Caki2 (cell line): ENCODE data around the gene FAM20C. TPM values are rescaled to one million over a fixed set of nuclear protein-coding genes. Genes with fewer than 3 reads are reported as not detected.

Experiments used
- DNase-seq: peaks from one replicate; pipeline ENCODE4 v3.0.0-alpha.2; 2015; ENCODE audit warnings: low read depth
- in situ Hi-C: cut with HindIII; loops from 2 replicates; pipeline ENCODE4 v1.10.0; 2016; ENCODE audit warnings: low sequenced_read_pairs, low pct_unique_long_range_greater_than_20kb, mixed read lengths
- total RNA-seq: library from RNA; depleted of rRNA; stranded (reverse); fragments of >200 nt; shearing (Covaris generic); gene quantifications from 2 replicates; pipeline ENCODE4 v1.2.3, GENCODE V29; 2014; ENCODE audit warnings: low replicate concordance; rRNA removed

Gene FAM20C
- total RNA-seq, 1 experiment from 2014 or later, result 28.8 TPM

DNA sequence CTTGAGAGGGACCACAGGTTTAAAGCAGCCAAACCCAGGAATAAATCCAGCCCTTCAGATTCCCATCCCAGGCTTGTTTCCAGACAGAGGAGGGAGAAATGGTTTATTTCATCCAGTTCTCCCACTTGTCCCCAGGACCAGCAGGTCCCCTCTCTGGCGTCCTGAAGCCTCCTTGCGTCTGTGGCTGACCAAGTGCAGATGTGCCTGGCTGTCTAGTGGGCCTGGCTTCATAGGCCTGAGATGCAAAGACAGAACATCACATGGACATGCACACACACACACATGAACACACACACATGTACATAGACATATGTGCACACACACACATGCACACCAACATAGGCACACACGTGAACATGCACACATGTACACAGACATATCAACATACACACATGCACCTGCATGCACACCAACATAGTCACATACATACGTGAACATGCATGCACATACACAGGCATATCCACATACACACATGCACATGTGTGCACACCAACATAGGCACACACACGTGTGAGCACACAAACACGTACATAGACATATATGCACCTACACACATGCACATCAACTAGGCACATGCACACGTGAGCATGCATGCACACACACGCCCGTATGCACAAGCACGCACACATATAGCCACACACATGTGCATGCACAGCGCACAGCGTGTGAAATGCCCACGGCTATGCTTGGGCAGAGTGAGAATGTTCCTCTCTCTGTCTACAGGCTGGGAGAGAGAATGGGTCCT, 108.3 kb downstream of the FAM20C start:
- no peak for DNase-seq
- in situ Hi-C loops, result no loop called here

DNA sequence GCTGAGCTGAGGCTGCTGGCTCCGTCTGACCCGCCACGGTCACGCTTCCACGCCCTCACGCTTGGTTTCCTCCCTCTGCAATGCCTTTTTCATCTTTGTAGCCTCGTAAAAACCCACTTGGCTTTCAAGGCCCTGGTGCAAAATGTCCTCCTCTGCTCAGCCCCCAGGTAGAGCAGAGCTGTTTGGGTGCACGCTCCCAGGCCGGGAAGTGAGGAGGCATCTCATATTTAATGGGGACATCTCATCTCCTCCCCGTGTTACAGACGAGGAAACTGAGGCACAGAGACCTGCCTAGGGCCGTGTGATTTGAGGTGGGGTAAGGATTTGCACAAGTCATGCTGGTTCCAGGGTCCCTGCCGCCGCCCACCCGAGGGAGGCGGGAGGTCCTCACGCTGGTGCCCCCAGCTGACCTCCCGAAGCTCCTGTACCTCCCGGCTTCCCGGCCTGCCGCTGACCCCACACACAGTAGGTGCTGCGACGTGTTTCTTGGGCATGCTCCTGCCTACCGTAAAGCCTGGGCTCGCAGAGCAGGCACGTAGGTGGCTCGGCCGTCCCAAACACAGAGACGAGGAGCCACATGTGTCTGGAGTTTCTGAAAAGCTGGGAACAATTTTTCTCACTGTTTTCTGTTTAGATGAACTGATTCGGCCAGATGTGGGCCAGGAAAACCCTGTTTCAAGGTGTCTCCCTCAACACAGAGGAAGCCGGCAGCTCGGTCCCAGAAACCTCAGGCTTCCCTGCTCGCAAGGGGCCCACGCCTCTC, 109.1 kb downstream of the FAM20C start:
- in situ Hi-C loops, result no loop called here
- no peak for DNase-seq

- DNase-seq, result no peak
- in situ Hi-C loops, result no loop called here
Measured at GRCh38 chr7:302054-302992, 110.0 kb downstream of the FAM20C start.

- no peak for DNase-seq
- in situ Hi-C loops, result no loop called here
Measured at GRCh38 chr7:303425-303824, 111.1 kb downstream of the FAM20C start.

GRCh38 chr7:303884-304573, 111.7 kb downstream of the FAM20C start:
- in situ Hi-C loops, result no loop called here
- no peak for DNase-seq

DNA sequence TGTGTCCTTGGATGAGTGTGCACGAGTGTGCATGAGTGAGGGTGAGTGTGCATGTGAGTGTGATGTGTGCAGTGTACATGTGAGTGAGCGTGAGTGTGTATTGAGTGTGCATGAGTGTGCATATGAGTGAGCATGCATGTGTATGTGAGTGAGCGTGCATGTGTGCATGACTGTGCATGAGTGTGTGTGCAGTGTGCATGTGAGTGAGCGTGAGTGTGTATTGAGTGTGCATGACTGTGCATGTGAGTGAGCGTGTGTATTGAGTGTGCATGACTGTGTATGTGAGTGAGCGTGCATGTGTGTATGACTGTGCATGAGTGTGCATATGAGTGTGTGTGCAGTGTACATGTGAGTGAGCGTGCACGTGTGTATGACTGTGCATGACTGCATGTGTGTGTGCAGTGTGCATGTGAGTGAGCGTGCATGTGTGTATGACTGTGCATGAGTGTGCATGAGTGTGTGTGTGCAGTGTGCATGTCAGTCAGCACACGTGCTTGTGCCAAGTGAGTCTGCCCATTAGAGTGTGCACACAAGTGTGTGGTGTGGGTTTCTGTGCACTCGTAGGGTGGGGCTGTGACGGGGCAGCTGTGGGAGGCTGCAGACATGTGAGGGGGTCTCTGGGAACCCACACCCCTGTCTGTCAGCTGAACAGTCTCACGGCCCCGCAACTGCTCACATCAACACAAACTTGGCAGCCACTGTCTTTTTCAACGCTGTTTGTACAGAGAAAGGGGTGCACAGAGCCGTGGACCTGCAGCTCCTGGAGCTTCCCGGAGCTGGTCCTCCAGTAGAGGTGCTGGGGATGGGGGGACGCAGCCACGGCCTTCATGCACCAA, 112.4 kb downstream of the FAM20C start:
- in situ Hi-C loops, result no loop called here
- DNase-seq, result no peak

- in situ Hi-C loops, result no loop called here
- no peak for DNase-seq
Measured at GRCh38 chr7:305410-306151, 113.2 kb downstream of the FAM20C start.

- in situ Hi-C loops, result no loop called here
- no peak for DNase-seq
Measured at GRCh38 chr7:307970-308369, 115.6 kb downstream of the FAM20C start.

DNA sequence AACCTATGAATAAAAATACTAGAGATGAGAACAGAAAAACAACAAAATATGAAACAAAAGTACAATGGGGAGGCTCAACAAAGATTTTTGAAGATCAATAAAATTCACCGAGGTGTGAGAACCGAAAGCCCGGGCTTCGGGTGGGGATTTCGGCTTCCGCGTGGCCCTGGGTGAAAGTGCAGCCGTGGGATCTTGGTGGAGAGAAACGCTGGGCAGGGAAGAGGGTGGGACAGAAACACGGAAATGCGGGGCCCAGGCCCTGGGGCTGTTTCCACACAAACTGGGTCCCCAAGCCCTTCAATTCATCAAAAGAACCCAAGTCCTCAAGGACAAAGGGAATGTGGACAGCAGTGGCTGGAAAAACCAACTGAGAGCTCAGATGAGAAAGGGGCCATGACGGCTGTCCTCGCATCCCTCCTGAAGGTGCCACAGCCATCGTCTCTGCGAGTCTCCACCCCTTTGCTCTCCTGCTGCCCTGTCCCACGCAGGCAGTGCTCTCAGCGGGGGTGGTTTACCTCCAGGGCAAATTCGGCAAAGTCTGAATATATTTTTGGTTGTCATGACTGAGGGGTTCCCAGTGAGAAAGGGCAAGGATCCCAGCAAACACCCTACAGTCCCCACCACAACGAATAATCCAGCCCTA, 117.3 kb downstream of the FAM20C start:
- in situ Hi-C loops, result no loop called here
- DNase-seq, result no peak

Other genes starting within 250 kb of the FAM20C start
- gene FOXL3, start 97.6 kb downstream of the FAM20C start, total RNA-seq, result not detected in 2 replicates